HCT116 (cell line): ENCODE results near the gene NDUFB3. TPM values are rescaled to one million over a fixed set of nuclear protein-coding genes. Genes with fewer than 3 reads are reported as not detected.

Experiments used
- ATAC-seq: fragments of 200-7000 bp; cut with Tn5 transposase; 2 replicates; pipeline ENCODE4 v1.9.1; 2020; ENCODE audit warnings: mild to moderate bottlenecking, moderate library complexity
- BruUV-seq: library from RNA; stranded (reverse); fragments of 400-500 nt; replicated peaks from 2 replicates; lab custom pipeline; 2021; lab: Mats Ljungman, UMichigan
- CTCF ChIA-PET: fragments of 300-600 bp; sonication (Branson Sonifier 250); formaldehyde crosslinking; loops from one replicate; lab custom pipeline; 2021; ENCODE audit warnings: antibody characterized with exemption; lab: Charles Lee
- POLR2A ChIA-PET: fragments of 300-600, 350-600 bp; sonication (Branson Sonifier 250); formaldehyde crosslinking; loops from one replicate; lab custom pipeline; 2021; ENCODE audit warnings: antibody characterized with exemption; lab: Charles Lee
- RAD21 ChIA-PET, 2 experiments: fragments of 300-600 bp; sonication (Branson Sonifier 250); formaldehyde crosslinking; loops; one replicate each; lab custom pipeline; 2023; ENCODE audit warnings: low total read pairs in 2 of 2; ENCODE audit not compliant: uncharacterized antibody in 2 of 2, unreplicated experiment in 2 of 2, low non-redundant PET in 1 of 2; lab: Charles Lee
- DNase-seq: peaks from one replicate; pipeline ENCODE4 v3.0.0-alpha.2; 2010; ENCODE audit warnings: low read depth, low spot score
- H2AFZ ChIP-seq: fragments of 200-600 bp; shearing (Covaris generic), sonication (generic); 2 replicates; pipeline ENCODE4 v1.6.1; 2017; ENCODE audit warnings: low read depth, mixed run types, mixed read lengths, antibody characterized with exemption, low read length; ENCODE audit not compliant: poor library complexity, severe bottlenecking
- H3K27ac ChIP-seq: 2 replicates; pipeline ENCODE4 v1.5.1; 2012; ENCODE audit warnings: low read depth, low read length
- H3K27me3 ChIP-seq: fragments of 200-600 bp; sonication (generic); 2 replicates; pipeline ENCODE4 v1.6.1; 2016; ENCODE audit warnings: mixed run types, low read length, mixed read lengths; ENCODE audit not compliant: insufficient read depth
- H3K36me3 ChIP-seq, 2 experiments: fragments of 200-500 bp in 1 of 2; fragments of 200-600 bp in 1 of 2; sonication (Bioruptor generic) in 1 of 2; sonication (generic) in 1 of 2; 2 replicates each; pipeline versions ENCODE4 v1.5.1 to v1.6.1; 2014 to 2016; ENCODE audit warnings: low read length in 2 of 2, inconsistent platforms in 1 of 2, mixed read lengths in 1 of 2, mixed run types in 1 of 2; ENCODE audit not compliant: insufficient read depth in 2 of 2, control insufficient read depth in 1 of 2
- H3K4me1 ChIP-seq, 2 experiments: fragments of 200-600 bp in 1 of 2; sonication (generic) in 1 of 2; 2 replicates each; pipeline versions ENCODE4 v1.5.1 to v1.6.1; 2012 to 2017; ENCODE audit warnings: low read length in 2 of 2, inconsistent platforms in 1 of 2, mild to moderate bottlenecking in 1 of 2, mixed read lengths in 1 of 2, mixed run types in 1 of 2, moderate library complexity in 1 of 2; ENCODE audit not compliant: insufficient read depth in 2 of 2, control insufficient read depth in 1 of 2
- H3K4me2 ChIP-seq: fragments of 200-600 bp; sonication (generic); 2 replicates; pipeline ENCODE4 v1.6.1; 2017; ENCODE audit warnings: mixed run types, low read length, mixed read lengths
- H3K4me3 ChIP-seq, 2 experiments: fragments of 200-600 bp in 1 of 2; sonication (generic) in 1 of 2; replicated peaks in 1 of 2; 2 replicates each; pipeline ENCODE4 v1.5.1; 2011 to 2016; ENCODE audit warnings: low read length in 2 of 2, control low read depth in 1 of 2, low read depth in 1 of 2, mild to moderate bottlenecking in 1 of 2, mixed read lengths in 1 of 2, mixed run types in 1 of 2
- H3K79me2 ChIP-seq: fragments of 200-600 bp; sonication (generic); 2 replicates; pipeline ENCODE4 v1.6.1; 2017; ENCODE audit warnings: mild to moderate bottlenecking, mixed run types, low read length, moderate library complexity, mixed read lengths; ENCODE audit not compliant: insufficient read depth
- H3K9ac ChIP-seq: fragments of 200-600 bp; sonication (generic); 2 replicates; pipeline ENCODE4 v1.6.1; 2016; ENCODE audit warnings: low read length, mixed read lengths
- H3K9me2 ChIP-seq: fragments of 200-600 bp; sonication (generic), shearing (Covaris generic); 2 replicates; pipeline ENCODE4 v1.6.1; 2017; ENCODE audit warnings: mixed run types, mild to moderate bottlenecking, moderate library complexity; ENCODE audit not compliant: insufficient read depth
- H3K9me3 ChIP-seq, 2 experiments: fragments of 200-500 bp in 1 of 2; fragments of 200-600 bp in 1 of 2; sonication (Bioruptor generic) in 1 of 2; sonication (generic) in 1 of 2; 2 replicates each; pipeline ENCODE4 v1.6.1; 2014 to 2017; ENCODE audit warnings: low read length in 2 of 2, mixed read lengths in 2 of 2, inconsistent platforms in 1 of 2, low read depth in 1 of 2, mild to moderate bottlenecking in 1 of 2, mixed run types in 1 of 2, moderate library complexity in 1 of 2; ENCODE audit not compliant: control insufficient read depth in 1 of 2, insufficient read depth in 1 of 2
- H4K20me1 ChIP-seq: fragments of 200-600 bp; sonication (generic), shearing (Covaris generic); 2 replicates; pipeline ENCODE4 v1.6.1; 2017; ENCODE audit warnings: mixed run types, mild to moderate bottlenecking, moderate library complexity; ENCODE audit not compliant: insufficient read depth
- CBX3 ChIP-seq: IDR thresholded peaks from 2 replicates; pipeline ENCODE4 v1.6.1; 2012; ENCODE audit warnings: low read depth
- CEBPB ChIP-seq: IDR thresholded peaks from 2 replicates; pipeline ENCODE4 v1.6.1; 2012; ENCODE audit warnings: low read depth
- FOSL1 ChIP-seq: IDR thresholded peaks from 2 replicates; pipeline ENCODE4 v1.6.1; 2012; ENCODE audit warnings: low read depth
- POLR2A ChIP-seq: IDR thresholded peaks from 2 replicates; pipeline ENCODE4 v1.7.0; 2011; ENCODE audit warnings: borderline replicate concordance; ENCODE audit not compliant: insufficient read depth, insufficient read length; ENCODE audit errors: extremely low read depth
- SIN3A ChIP-seq: IDR thresholded peaks from 2 replicates; pipeline ENCODE4 v1.6.1; 2012; ENCODE audit warnings: low read depth
- SP1 ChIP-seq: IDR thresholded peaks from 2 replicates; pipeline ENCODE4 v1.6.1; 2012; ENCODE audit warnings: low read depth
- intact Hi-C: fragments of 100-400 bp; cut with micrococcal nuclease; formaldehyde crosslinking; loops from 2 replicates; pipeline ENCODE4 v1.10.0; 2022
- total RNA-seq: library from RNA; stranded (reverse); gene quantifications from one replicate; pipeline ENCODE4 v1.2.1, GENCODE V29; 2021; ENCODE audit not compliant: unreplicated experiment
- TF ChIP-seq, protein P1 (sequence below): IDR thresholded peaks from 2 replicates; pipeline ENCODE4 v1.6.1; 2012; ENCODE audit warnings: low read depth
- TF ChIP-seq, protein P2 (sequence below): IDR thresholded peaks from 2 replicates; pipeline ENCODE4 v1.6.1; 2012

Gene NDUFB3
- total RNA-seq, 1 experiment from 2014 or later = 94.6 TPM

DNA sequence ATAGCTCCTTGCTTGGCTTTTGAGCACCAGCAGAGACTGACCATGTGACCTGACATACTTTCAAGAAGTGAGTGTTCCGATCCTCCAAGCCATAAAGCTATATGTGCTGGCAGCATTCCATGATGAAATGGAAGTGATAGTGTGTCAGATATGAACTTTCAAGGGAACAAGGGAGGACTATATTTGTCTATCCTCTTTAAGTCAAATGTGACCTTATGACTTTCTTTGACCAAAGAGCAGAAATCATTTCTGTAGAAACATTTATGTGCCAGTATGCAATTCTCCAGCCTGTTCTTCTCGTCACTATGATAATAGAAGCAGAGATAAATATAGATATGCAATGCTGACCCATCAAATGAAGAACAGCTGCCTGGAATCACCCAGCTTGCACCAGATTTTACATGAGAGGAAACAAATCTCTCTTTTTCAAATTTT, 14.7 kb upstream of the NDUFB3 start (continued):
- TF ChIP-seq, protein P1, sequence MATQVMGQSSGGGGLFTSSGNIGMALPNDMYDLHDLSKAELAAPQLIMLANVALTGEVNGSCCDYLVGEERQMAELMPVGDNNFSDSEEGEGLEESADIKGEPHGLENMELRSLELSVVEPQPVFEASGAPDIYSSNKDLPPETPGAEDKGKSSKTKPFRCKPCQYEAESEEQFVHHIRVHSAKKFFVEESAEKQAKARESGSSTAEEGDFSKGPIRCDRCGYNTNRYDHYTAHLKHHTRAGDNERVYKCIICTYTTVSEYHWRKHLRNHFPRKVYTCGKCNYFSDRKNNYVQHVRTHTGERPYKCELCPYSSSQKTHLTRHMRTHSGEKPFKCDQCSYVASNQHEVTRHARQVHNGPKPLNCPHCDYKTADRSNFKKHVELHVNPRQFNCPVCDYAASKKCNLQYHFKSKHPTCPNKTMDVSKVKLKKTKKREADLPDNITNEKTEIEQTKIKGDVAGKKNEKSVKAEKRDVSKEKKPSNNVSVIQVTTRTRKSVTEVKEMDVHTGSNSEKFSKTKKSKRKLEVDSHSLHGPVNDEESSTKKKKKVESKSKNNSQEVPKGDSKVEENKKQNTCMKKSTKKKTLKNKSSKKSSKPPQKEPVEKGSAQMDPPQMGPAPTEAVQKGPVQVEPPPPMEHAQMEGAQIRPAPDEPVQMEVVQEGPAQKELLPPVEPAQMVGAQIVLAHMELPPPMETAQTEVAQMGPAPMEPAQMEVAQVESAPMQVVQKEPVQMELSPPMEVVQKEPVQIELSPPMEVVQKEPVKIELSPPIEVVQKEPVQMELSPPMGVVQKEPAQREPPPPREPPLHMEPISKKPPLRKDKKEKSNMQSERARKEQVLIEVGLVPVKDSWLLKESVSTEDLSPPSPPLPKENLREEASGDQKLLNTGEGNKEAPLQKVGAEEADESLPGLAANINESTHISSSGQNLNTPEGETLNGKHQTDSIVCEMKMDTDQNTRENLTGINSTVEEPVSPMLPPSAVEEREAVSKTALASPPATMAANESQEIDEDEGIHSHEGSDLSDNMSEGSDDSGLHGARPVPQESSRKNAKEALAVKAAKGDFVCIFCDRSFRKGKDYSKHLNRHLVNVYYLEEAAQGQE = no peak

DNA sequence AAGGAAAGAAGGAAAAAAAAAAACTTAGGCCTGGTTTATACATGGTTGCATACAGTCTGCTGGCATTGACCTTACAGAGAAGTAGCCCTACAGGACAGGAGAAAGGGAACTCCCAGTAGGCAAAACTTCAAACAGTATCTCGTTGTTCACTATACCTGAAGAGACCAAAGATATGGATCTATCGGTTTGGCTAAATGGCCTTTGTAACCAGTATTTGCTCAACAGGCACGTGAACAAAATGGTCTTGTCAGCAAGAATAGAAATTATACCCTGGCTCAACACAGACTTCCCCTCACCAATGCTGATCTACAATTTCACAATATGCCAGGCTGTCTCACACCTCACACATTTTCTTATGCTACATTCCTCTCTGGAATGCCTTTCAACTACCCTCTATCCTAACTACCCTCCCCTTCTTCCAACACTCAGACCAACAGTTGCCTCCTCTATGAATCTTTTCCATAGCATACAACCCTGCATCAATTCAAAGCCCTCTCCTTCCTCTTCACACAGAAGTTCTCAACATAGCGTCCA, 14.0 kb upstream of the NDUFB3 start:
- CTCF ChIA-PET = no interaction called here
- H3K9ac ChIP-seq = no peak overlapping the region
- no peaks in the 10 kb centered on the region for H3K36me3 ChIP-seq
- no peak overlapping the region for H2AFZ ChIP-seq
- no peak for DNase-seq
- H3K27me3 ChIP-seq = no peaks in the 10 kb centered on the region
- intact Hi-C loops = no loop called here
- H3K9me2 ChIP-seq = no peaks in the 10 kb centered on the region
- H3K27ac ChIP-seq = no peak overlapping the region
- H4K20me1 ChIP-seq = no peaks in the 10 kb centered on the region
- POLR2A ChIA-PET = no interaction called here
- H3K9me3 ChIP-seq = no peaks in the 10 kb centered on the region
- no peak overlapping the region for H3K4me3 ChIP-seq
- H3K4me2 ChIP-seq = no peak overlapping the region
- ATAC-seq = no peak
- TF ChIP-seq CEBPB = no peak
- TF ChIP-seq SP1 = no peak
- TF ChIP-seq, protein P2, sequence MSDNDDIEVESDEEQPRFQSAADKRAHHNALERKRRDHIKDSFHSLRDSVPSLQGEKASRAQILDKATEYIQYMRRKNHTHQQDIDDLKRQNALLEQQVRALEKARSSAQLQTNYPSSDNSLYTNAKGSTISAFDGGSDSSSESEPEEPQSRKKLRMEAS = no peak
- TF ChIP-seq SIN3A = no peak
- TF ChIP-seq CBX3 = no peak
- no peak for TF ChIP-seq POLR2A
- TF ChIP-seq FOSL1 = no peak
- H3K4me1 ChIP-seq = no peaks in the 10 kb centered on the region
- peaks cover 34% of the 10 kb centered on the region for H3K79me2 ChIP-seq
- BruUV-seq = no TSS peak
- RAD21 ChIA-PET = no interaction called here
